ENCODE data around the gene RFX6. TPM values are rescaled to one million over a fixed set of nuclear protein-coding genes. Genes with fewer than 3 reads are reported as not detected.

Gene RFX6
- total and polyA plus RNA-seq, 10 of the 15 experiments (the other 5 are each of a cell fraction or from before 2014, with no cell fraction given), result not detected

DNA sequence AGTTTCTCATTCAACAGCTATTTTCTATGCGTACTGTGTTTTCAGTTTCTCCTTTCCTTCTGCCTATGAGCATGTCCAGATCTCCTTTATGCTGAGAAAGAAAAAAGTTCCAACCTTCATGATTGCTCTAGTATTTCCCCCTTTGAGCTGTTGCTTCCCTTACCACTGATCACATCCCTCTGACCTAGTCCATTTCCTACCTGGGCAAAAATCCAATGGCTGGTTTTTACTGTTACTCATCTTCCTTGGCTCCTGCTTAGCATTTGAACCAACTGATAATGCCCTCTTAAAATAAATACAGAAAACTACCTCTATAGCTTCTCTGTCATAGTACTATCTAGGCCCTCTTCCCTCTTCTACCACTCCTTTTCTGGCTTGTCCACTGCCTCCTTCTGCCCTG is 6.0 kb downstream of the RFX6 start:
- WGBS (ENCODE audit: insufficient coverage, insufficient replicate concordance, low lambda C conversion rate, missing lambda C conversion rate), result 81% methylated on average over 1 of the region's 1 CpG
- Histone ChIP-seq H3K9ac (ENCODE audit: control insufficient read depth, insufficient read depth, low read length) (no peak overlapping the region), H3K79me2 (ENCODE audit: control insufficient read depth, insufficient read depth, low read length) (no peaks in the 10 kb centered on the region), H3K27ac (ENCODE audit: control insufficient read depth, insufficient read depth) (no peak overlapping the region), H3K4me1 (ENCODE audit: control insufficient read depth, insufficient read depth, low read length) (no peaks in the 10 kb centered on the region), H2AFZ (ENCODE audit: control insufficient read depth, low read depth, low read length) (no peak overlapping the region), H3K4me3 (no peak overlapping the region), H3K27me3 (replicated peaks in 1 of 2; ENCODE audit: control insufficient read depth in 2 of 2, insufficient read depth in 2 of 2, low read length in 1 of 2) (no peaks in the 10 kb centered on the region), H3K4me2 (ENCODE audit: control insufficient read depth, insufficient read depth) (no peak overlapping the region), H3K9me3 (replicated peaks; ENCODE audit: control insufficient read depth, insufficient read depth, low read length) (no peaks in the 10 kb centered on the region), H3K36me3 (ENCODE audit: control insufficient read depth in 2 of 2, insufficient read depth in 2 of 2, low read length in 1 of 2) (no peaks in the 10 kb centered on the region), H4K20me1 (ENCODE audit: control insufficient read depth, insufficient read depth) (no peaks in the 10 kb centered on the region)
- no peak for DNase-seq (ENCODE audit: low read depth, low spot score)
- RAD21 ChIA-PET (ENCODE audit: unreplicated experiment), result interaction anchor here (2.4 kb wide), 1 partner anchor 86 kb away, joined by 18 read pairs; no protein-coding TSS in a partner anchor
- CTCF ChIA-PET, result interaction anchor here (0.7 to 2.2 kb wide), 4 partner anchors 15 to 306 kb away, joined by 3 to 15 read pairs (median 3); no protein-coding TSS in a partner anchor
- no peak for ATAC-seq
- SMC1A ChIA-PET (ENCODE audit: uncharacterized antibody, unreplicated experiment), result interaction anchor here (0.9 to 1.1 kb wide), 3 partner anchors 12 to 86 kb away, joined by 3 to 6 read pairs (median 3); no protein-coding TSS in a partner anchor
- in situ Hi-C loops (cut with MboI) (no loop called here), intact Hi-C loops (cut with micrococcal nuclease; ENCODE audit: unreplicated experiment) (loop anchor here (5.0 kb wide), 1 partner anchor 84 kb away; no protein-coding TSS in a partner anchor)
- no peak for FAIRE-seq
- POLR2A ChIA-PET, result no interaction called here
- no peak for TF ChIP-seq ZZZ3 (IDR thresholded peaks at IDR 0.05; ENCODE audit: control insufficient read depth, insufficient read length, low read depth)
- TF ChIP-seq ETV6 (conservative IDR thresholded peaks at IDR 0.05 in 1 of 2, IDR thresholded peaks at IDR 0.05 in 1 of 2; ENCODE audit: borderline replicate concordance in 1 of 2, low read depth in 1 of 2), result no peak
- TF ChIP-seq ZNF24 (IDR thresholded peaks at IDR 0.05), result no peak
- TF ChIP-seq BACH1 (IDR thresholded peaks at IDR 0.05; ENCODE audit: borderline replicate concordance), result no peak
- no peak for TF ChIP-seq CBX3 (IDR thresholded peaks at IDR 0.05; ENCODE audit: borderline replicate concordance, low read depth)
- TF ChIP-seq, protein P1, sequence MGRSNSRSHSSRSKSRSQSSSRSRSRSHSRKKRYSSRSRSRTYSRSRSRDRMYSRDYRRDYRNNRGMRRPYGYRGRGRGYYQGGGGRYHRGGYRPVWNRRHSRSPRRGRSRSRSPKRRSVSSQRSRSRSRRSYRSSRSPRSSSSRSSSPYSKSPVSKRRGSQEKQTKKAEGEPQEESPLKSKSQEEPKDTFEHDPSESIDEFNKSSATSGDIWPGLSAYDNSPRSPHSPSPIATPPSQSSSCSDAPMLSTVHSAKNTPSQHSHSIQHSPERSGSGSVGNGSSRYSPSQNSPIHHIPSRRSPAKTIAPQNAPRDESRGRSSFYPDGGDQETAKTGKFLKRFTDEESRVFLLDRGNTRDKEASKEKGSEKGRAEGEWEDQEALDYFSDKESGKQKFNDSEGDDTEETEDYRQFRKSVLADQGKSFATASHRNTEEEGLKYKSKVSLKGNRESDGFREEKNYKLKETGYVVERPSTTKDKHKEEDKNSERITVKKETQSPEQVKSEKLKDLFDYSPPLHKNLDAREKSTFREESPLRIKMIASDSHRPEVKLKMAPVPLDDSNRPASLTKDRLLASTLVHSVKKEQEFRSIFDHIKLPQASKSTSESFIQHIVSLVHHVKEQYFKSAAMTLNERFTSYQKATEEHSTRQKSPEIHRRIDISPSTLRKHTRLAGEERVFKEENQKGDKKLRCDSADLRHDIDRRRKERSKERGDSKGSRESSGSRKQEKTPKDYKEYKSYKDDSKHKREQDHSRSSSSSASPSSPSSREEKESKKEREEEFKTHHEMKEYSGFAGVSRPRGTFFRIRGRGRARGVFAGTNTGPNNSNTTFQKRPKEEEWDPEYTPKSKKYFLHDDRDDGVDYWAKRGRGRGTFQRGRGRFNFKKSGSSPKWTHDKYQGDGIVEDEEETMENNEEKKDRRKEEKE (IDR thresholded peaks at IDR 0.05), result no peak
- TF ChIP-seq, protein P2, sequence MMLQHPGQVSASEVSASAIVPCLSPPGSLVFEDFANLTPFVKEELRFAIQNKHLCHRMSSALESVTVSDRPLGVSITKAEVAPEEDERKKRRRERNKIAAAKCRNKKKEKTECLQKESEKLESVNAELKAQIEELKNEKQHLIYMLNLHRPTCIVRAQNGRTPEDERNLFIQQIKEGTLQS (IDR thresholded peaks at IDR 0.05; ENCODE audit: borderline replicate concordance, extremely low read depth, low read depth, low read length), result no peak
- BruUV-seq (replicated peaks), result no TSS peak

Measured in GM12878 (cell line).